ENCODE data around the gene SLC9A9.

Gene SLC9A9

DNA sequence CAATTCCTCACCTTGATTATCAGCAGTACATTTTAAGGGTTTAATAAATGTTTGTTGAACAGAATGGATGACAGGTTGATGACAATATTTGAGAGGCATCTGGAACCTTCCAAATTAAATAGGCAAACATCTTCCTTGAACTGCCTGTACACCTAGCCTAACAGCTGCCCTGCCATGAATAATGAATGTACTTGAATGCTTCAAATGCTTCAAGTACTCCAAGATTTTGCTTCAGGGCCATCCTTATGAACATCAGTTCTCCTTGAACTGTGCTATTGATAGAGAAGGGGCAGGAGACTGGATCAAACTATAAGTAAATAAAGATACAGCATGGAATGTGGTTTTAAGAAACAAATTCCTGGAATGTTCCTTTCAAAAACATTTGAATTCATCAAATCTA is 591.9 kb downstream of the SLC9A9 start:
- no peaks in the 10 kb centered on the region for H3K27me3 ChIP-seq (replicated peaks in 2 of 5; ENCODE audit: control insufficient read depth in 4 of 5, insufficient read depth in 5 of 5, low read length in 4 of 5)
- CTCF ChIA-PET: no interaction called here
- no peak overlapping the region for H3K4me3 ChIP-seq (ENCODE audit: control insufficient read depth in 1 of 7, extremely low read depth in 1 of 7, insufficient read depth in 4 of 7, low read depth in 2 of 7, low read length in 6 of 7)
- H3K36me3 ChIP-seq (ENCODE audit: control insufficient read depth in 4 of 4, insufficient read depth in 4 of 4, low read length in 3 of 4): no peaks in the 10 kb centered on the region
- no peak for DNase-seq
- no peaks in the 10 kb centered on the region for H3K9me3 ChIP-seq (ENCODE audit: control extremely low read depth in 1 of 5, control insufficient read depth in 4 of 5, insufficient read depth in 2 of 5, low read depth in 1 of 5, low read length in 4 of 5)
- no peaks in the 10 kb centered on the region for H3K4me1 ChIP-seq (ENCODE audit: control extremely low read depth in 1 of 4, control insufficient read depth in 4 of 4, insufficient read depth in 4 of 4, low read length in 3 of 4)
- H3K27ac ChIP-seq (ENCODE audit: insufficient read depth in 1 of 2, low read depth in 1 of 2, low read length in 2 of 2, poor library complexity in 1 of 2, severe bottlenecking in 2 of 2): no peak overlapping the region
- POLR2A ChIA-PET: no interaction called here

DNA sequence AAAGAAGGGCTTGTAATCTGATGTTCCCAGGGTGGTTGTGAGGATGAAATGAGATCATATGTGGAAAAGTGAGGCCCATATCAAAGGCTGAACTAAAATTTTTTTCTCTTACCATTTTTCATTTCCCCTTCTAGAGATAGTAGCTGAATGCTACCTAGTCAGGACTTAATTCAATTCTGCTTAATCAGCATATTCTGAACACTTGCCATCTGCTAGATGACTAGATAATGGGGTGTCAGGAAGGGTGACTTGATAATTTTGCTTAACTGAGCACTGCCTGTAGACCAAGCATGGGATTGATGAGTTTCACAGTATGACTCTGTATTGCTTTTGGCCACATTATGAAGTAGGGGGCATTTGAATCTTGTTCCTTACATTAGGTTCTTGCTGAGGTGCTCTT is 592.5 kb downstream of the SLC9A9 start:
- CTCF ChIA-PET: no interaction called here
- Histone ChIP-seq H3K27me3 (replicated peaks in 2 of 5; ENCODE audit: control insufficient read depth in 4 of 5, insufficient read depth in 5 of 5, low read length in 4 of 5) (no peaks in the 10 kb centered on the region), H3K4me3 (ENCODE audit: control insufficient read depth in 1 of 7, extremely low read depth in 1 of 7, insufficient read depth in 4 of 7, low read depth in 2 of 7, low read length in 6 of 7) (no peak overlapping the region), H3K9me3 (ENCODE audit: control extremely low read depth in 1 of 5, control insufficient read depth in 4 of 5, insufficient read depth in 2 of 5, low read depth in 1 of 5, low read length in 4 of 5) (no peaks in the 10 kb centered on the region), H3K27ac (ENCODE audit: insufficient read depth in 1 of 2, low read depth in 1 of 2, low read length in 2 of 2, poor library complexity in 1 of 2, severe bottlenecking in 2 of 2) (no peak overlapping the region), H3K4me1 (ENCODE audit: control extremely low read depth in 1 of 4, control insufficient read depth in 4 of 4, insufficient read depth in 4 of 4, low read length in 3 of 4) (no peaks in the 10 kb centered on the region), H3K36me3 (ENCODE audit: control insufficient read depth in 4 of 4, insufficient read depth in 4 of 4, low read length in 3 of 4) (no peaks in the 10 kb centered on the region)
- no peak for DNase-seq
- POLR2A ChIA-PET: no interaction called here

DNA sequence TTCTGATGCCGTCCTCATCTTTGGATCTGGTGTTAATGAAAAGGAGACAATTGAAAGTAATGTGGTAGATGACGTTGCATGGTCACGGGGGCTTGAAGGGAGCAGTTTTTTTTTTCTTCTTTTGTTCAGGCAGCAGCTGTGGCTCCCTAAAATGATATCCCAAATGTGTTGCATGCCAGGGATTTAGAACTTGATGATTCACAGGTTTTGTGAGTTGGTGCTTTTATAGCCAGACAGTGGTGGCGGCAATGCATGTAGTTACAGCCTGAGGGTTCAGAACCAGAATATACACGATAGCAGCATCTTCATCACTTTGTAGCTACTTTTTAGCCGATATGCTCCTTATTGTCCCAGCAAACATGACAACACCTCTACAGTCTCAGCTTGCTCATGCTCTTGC is 595.3 kb downstream of the SLC9A9 start:
- H3K4me1 ChIP-seq (ENCODE audit: control extremely low read depth in 1 of 4, control insufficient read depth in 4 of 4, insufficient read depth in 4 of 4, low read length in 3 of 4): no peaks in the 10 kb centered on the region
- H3K27me3 ChIP-seq (replicated peaks in 2 of 5; ENCODE audit: control insufficient read depth in 4 of 5, insufficient read depth in 5 of 5, low read length in 4 of 5): no peaks in the 10 kb centered on the region
- ChIA-PET CTCF (interaction anchor here (0.9 kb wide), 1 partner anchor 17 kb away, joined by 5 read pairs; no protein-coding TSS in a partner anchor), POLR2A (no interaction called here)
- H3K4me3 ChIP-seq (ENCODE audit: control insufficient read depth in 1 of 7, extremely low read depth in 1 of 7, insufficient read depth in 4 of 7, low read depth in 2 of 7, low read length in 6 of 7): no peak overlapping the region
- WGBS (ENCODE audit: insufficient coverage): 96% methylated on average over 5 of the region's 6 CpGs
- H3K9me3 ChIP-seq (ENCODE audit: control extremely low read depth in 1 of 5, control insufficient read depth in 4 of 5, insufficient read depth in 2 of 5, low read depth in 1 of 5, low read length in 4 of 5): no peaks in the 10 kb centered on the region
- no peak for DNase-seq
- H3K36me3 ChIP-seq (ENCODE audit: control insufficient read depth in 4 of 4, insufficient read depth in 4 of 4, low read length in 3 of 4): no peaks in the 10 kb centered on the region
- no peak overlapping the region for H3K27ac ChIP-seq (ENCODE audit: insufficient read depth in 1 of 2, low read depth in 1 of 2, low read length in 2 of 2, poor library complexity in 1 of 2, severe bottlenecking in 2 of 2)

DNA sequence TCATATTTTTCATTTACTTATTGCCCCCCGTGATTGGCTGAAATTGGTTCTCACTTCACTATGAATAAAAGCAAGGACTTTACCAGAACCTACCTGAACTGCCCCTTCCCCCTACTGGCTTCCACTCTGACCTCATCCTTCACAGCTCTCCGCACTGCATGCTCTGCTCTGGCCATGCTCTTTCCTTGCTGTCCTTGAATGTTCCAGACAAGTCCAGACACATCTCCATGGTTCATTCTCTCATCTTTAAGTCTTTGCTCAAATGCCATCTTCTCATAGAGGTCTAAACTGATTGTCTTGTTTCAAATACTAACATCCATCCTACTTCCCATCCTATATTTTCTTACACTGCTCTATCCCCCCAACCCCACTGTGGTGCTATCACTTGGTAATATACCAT is 599.3 kb downstream of the SLC9A9 start:
- WGBS (ENCODE audit: insufficient coverage): 100% methylated on average over 2 of the region's 2 CpGs
- H3K27me3 ChIP-seq (replicated peaks in 2 of 5; ENCODE audit: control insufficient read depth in 4 of 5, insufficient read depth in 5 of 5, low read length in 4 of 5): no peaks in the 10 kb centered on the region
- no peaks in the 10 kb centered on the region for H3K4me1 ChIP-seq (ENCODE audit: control extremely low read depth in 1 of 4, control insufficient read depth in 4 of 4, insufficient read depth in 4 of 4, low read length in 3 of 4)
- CTCF ChIA-PET: no interaction called here
- H3K27ac ChIP-seq (ENCODE audit: insufficient read depth in 1 of 2, low read depth in 1 of 2, low read length in 2 of 2, poor library complexity in 1 of 2, severe bottlenecking in 2 of 2): no peak overlapping the region
- H3K36me3 ChIP-seq (ENCODE audit: control insufficient read depth in 4 of 4, insufficient read depth in 4 of 4, low read length in 3 of 4): no peaks in the 10 kb centered on the region
- H3K4me3 ChIP-seq (ENCODE audit: control insufficient read depth in 1 of 7, extremely low read depth in 1 of 7, insufficient read depth in 4 of 7, low read depth in 2 of 7, low read length in 6 of 7): no peak overlapping the region
- no peaks in the 10 kb centered on the region for H3K9me3 ChIP-seq (ENCODE audit: control extremely low read depth in 1 of 5, control insufficient read depth in 4 of 5, insufficient read depth in 2 of 5, low read depth in 1 of 5, low read length in 4 of 5)
- no peak for DNase-seq
- POLR2A ChIA-PET: no interaction called here

DNA sequence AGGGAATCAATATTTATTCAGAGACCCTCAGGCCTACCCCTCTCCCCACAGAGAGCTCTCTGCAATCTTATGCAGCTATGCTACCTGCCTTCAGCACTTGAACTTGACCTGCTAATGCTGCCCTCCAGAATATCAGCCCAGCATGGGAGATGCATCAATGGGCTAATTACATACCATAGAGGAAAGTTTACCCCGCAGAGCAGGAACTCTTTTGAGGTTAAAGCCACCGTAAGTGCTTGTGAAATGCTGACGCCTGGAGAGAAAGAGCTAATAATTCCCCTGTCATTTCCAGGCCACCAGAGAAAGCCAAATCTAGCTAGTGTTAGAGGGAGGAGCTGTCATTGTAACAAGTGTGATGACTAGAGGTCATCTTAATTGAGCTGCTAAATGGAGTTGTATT is 601.2 kb downstream of the SLC9A9 start:
- no peaks in the 10 kb centered on the region for H3K9me3 ChIP-seq (ENCODE audit: control extremely low read depth in 1 of 5, control insufficient read depth in 4 of 5, insufficient read depth in 2 of 5, low read depth in 1 of 5, low read length in 4 of 5)
- H3K4me3 ChIP-seq (ENCODE audit: control insufficient read depth in 1 of 7, extremely low read depth in 1 of 7, insufficient read depth in 4 of 7, low read depth in 2 of 7, low read length in 6 of 7): no peak overlapping the region
- no peaks in the 10 kb centered on the region for H3K27me3 ChIP-seq (replicated peaks in 2 of 5; ENCODE audit: control insufficient read depth in 4 of 5, insufficient read depth in 5 of 5, low read length in 4 of 5)
- 94% methylated on average over 3 of the region's 3 CpGs for WGBS (ENCODE audit: insufficient coverage)
- H3K27ac ChIP-seq (ENCODE audit: insufficient read depth in 1 of 2, low read depth in 1 of 2, low read length in 2 of 2, poor library complexity in 1 of 2, severe bottlenecking in 2 of 2): no peak overlapping the region
- CTCF ChIA-PET: no interaction called here
- POLR2A ChIA-PET: interaction anchor here (0.7 kb wide), 1 partner anchor 53 kb away, joined by 3 read pairs; no protein-coding TSS in a partner anchor
- no peaks in the 10 kb centered on the region for H3K4me1 ChIP-seq (ENCODE audit: control extremely low read depth in 1 of 4, control insufficient read depth in 4 of 4, insufficient read depth in 4 of 4, low read length in 3 of 4)
- H3K36me3 ChIP-seq (ENCODE audit: control insufficient read depth in 4 of 4, insufficient read depth in 4 of 4, low read length in 3 of 4): no peaks in the 10 kb centered on the region
- DNase-seq: no peak

DNA sequence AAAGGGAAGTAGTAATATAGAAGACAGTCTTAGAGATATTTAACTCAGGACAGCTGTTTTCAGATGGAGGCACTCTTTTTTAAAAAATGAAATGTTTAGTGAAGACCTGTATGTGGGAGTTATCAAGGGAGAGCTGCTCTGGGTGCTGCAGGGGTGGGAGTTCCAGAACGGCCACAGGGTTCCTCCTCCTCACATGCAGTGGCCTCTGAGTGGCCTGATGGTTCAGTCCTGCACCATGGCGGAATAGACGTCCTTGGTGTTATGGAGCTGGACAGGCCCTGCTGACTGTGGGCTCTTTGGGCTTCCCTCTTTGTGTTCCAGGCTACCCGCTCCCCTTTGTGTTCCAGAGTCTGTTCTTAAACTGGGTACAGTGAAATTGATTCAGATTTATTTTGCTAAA is 602.6 kb downstream of the SLC9A9 start:
- POLR2A ChIA-PET: interaction anchor here (0.6 kb wide), 1 partner anchor 68 kb away, joined by 3 read pairs; no protein-coding TSS in a partner anchor
- H3K36me3 ChIP-seq (ENCODE audit: control insufficient read depth in 4 of 4, insufficient read depth in 4 of 4, low read length in 3 of 4): no peaks in the 10 kb centered on the region
- no peak overlapping the region for H3K27ac ChIP-seq (ENCODE audit: insufficient read depth in 1 of 2, low read depth in 1 of 2, low read length in 2 of 2, poor library complexity in 1 of 2, severe bottlenecking in 2 of 2)
- H3K27me3 ChIP-seq (replicated peaks in 2 of 5; ENCODE audit: control insufficient read depth in 4 of 5, insufficient read depth in 5 of 5, low read length in 4 of 5): no peaks in the 10 kb centered on the region
- no peak for DNase-seq
- H3K9me3 ChIP-seq (ENCODE audit: control extremely low read depth in 1 of 5, control insufficient read depth in 4 of 5, insufficient read depth in 2 of 5, low read depth in 1 of 5, low read length in 4 of 5): no peaks in the 10 kb centered on the region
- 88% methylated on average over 1 of the region's 4 CpGs for WGBS (ENCODE audit: insufficient coverage)
- H3K4me3 ChIP-seq (ENCODE audit: control insufficient read depth in 1 of 7, extremely low read depth in 1 of 7, insufficient read depth in 4 of 7, low read depth in 2 of 7, low read length in 6 of 7): no peak overlapping the region
- CTCF ChIA-PET: interaction anchor here (1.4 kb wide), 1 partner anchor 42 kb away, joined by 4 read pairs; no protein-coding TSS in a partner anchor
- H3K4me1 ChIP-seq (ENCODE audit: control extremely low read depth in 1 of 4, control insufficient read depth in 4 of 4, insufficient read depth in 4 of 4, low read length in 3 of 4): no peaks in the 10 kb centered on the region

DNA sequence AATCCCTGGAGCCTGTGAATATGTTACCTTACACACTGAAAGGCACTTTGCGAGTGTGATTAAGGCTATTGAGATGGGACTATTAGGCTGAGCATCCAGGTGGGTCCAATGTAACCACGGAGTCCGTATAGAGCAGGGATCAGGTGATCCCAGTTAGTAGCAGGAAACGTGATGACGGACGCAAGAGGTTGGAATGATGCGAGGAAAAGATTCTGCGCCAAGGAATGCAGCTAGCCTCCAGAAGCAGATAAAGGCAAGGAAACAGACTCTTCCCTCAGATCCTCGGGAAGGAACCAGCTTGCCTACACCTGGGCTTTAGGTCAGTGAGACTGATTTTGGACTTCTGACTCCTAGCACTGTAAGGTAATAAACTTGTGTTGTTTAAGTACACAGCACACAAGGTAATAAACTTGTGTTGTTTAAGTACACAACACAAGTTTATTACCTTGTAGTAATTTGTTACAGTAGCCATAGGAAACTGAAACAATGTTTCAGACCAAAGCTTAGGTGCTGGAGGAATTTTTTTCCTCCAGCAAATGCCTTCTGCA is 603.7 kb downstream of the SLC9A9 start:
- Histone ChIP-seq H3K27ac (ENCODE audit: insufficient read depth in 1 of 2, low read depth in 1 of 2, low read length in 2 of 2, poor library complexity in 1 of 2, severe bottlenecking in 2 of 2) (no peak overlapping the region), H3K4me1 (ENCODE audit: control extremely low read depth in 1 of 4, control insufficient read depth in 4 of 4, insufficient read depth in 4 of 4, low read length in 3 of 4) (no peaks in the 10 kb centered on the region), H3K9me3 (ENCODE audit: control extremely low read depth in 1 of 5, control insufficient read depth in 4 of 5, insufficient read depth in 2 of 5, low read depth in 1 of 5, low read length in 4 of 5) (no peaks in the 10 kb centered on the region), H3K4me3 (ENCODE audit: control insufficient read depth in 1 of 7, extremely low read depth in 1 of 7, insufficient read depth in 4 of 7, low read depth in 2 of 7, low read length in 6 of 7) (no peak overlapping the region), H3K36me3 (ENCODE audit: control insufficient read depth in 4 of 4, insufficient read depth in 4 of 4, low read length in 3 of 4) (no peaks in the 10 kb centered on the region), H3K27me3 (replicated peaks in 2 of 5; ENCODE audit: control insufficient read depth in 4 of 5, insufficient read depth in 5 of 5, low read length in 4 of 5) (no peaks in the 10 kb centered on the region)
- 86% methylated on average over 9 of the region's 9 CpGs for WGBS (ENCODE audit: insufficient coverage)
- POLR2A ChIA-PET: no interaction called here
- no peak for DNase-seq
- CTCF ChIA-PET: interaction anchor here (1.3 to 1.4 kb wide), 2 partner anchors 10 to 41 kb away, joined by 3 to 4 read pairs; no protein-coding TSS in a partner anchor

Measured in common myeloid progenitor, CD34-positive (primary cell).